ENCODE measurements around the gene MEX3A. TPM values are rescaled to one million over a fixed set of nuclear protein-coding genes. Genes with fewer than 3 reads are reported as not detected.

Gene MEX3A
- total and polyA plus RNA-seq, 2 of the 8 experiments (the other 6 are each of a cell fraction or from before 2014, with no cell fraction given) = 34.1 to 52.4 TPM

- TF ChIP-seq CHD7 (IDR thresholded peaks at IDR 0.05; ENCODE audit: insufficient replicate concordance, low read length) = no peak
- TF ChIP-seq CTBP2 (IDR thresholded peaks at IDR 0.05; ENCODE audit: borderline replicate concordance, insufficient read depth, insufficient read length, low read length) = no peak
- TF ChIP-seq PHF8 (conservative IDR thresholded peaks at IDR 0.05; ENCODE audit: low read depth, low read length) = no peak
- no peak for TF ChIP-seq TAF1 (IDR thresholded peaks at IDR 0.05; ENCODE audit: low read depth, low read length)
- no peak for TF ChIP-seq TCF12 (IDR thresholded peaks at IDR 0.05; ENCODE audit: low read depth, low read length)
- no peak for TF ChIP-seq KDM4A (IDR thresholded peaks at IDR 0.05; ENCODE audit: low read depth, low read length, severe bottlenecking)
- TF ChIP-seq CEBPB (IDR thresholded peaks at IDR 0.05; ENCODE audit: low read depth, low read length) = no peak
- TF ChIP-seq RAD21 (IDR thresholded peaks at IDR 0.05 in 1 of 2, conservative IDR thresholded peaks at IDR 0.05 in 1 of 2; ENCODE audit: low read depth in 2 of 2, low read length in 2 of 2) = no peak
- TF ChIP-seq SP2 (IDR thresholded peaks at IDR 0.05; ENCODE audit: low read length) = no peak
These were observed 26.5 kb upstream of the MEX3A start (continued) for GRCh38 chr1:156108664-156109241.

All from H1 (cell line).